Activated CD4-positive, alpha-beta memory T cell treated with anti-CD3 and anti-CD28 coated beads, Interleukin-2, amount 10 ng/mL, durations not matched to agents 7 days and 5 days (primary cell): Measurements from ENCODE around the gene EPB41L5. TPM values are rescaled to one million over a fixed set of nuclear protein-coding genes. Genes with fewer than 3 reads are reported as not detected.

Source experiments
- CTCF ChIA-PET: fragments of 350-600 bp; sonication (Branson Sonifier 250); formaldehyde crosslinking; loops from one replicate; lab custom pipeline; 2021; ENCODE audit warnings: antibody characterized with exemption, inconsistent platforms; lab: Charles Lee
- POLR2A ChIA-PET: fragments of 350-600 bp; sonication (Branson Sonifier 250); formaldehyde crosslinking; loops from one replicate; lab custom pipeline; 2021; ENCODE audit warnings: antibody characterized with exemption; lab: Charles Lee
- DNase-seq: peaks from one replicate; pipeline ENCODE4 v3.0.0-alpha.2; 2020
- H3K27ac Mint-ChIP-seq: one replicate; pipeline ENCODE4 v1.8.0; 2021; ENCODE audit warnings: mild to moderate bottlenecking, mixed read lengths
- H3K27me3 Mint-ChIP-seq: one replicate; pipeline ENCODE4 v1.8.0; 2021; ENCODE audit warnings: mixed read lengths
- H3K36me3 Mint-ChIP-seq: one replicate; pipeline ENCODE4 v1.8.0; 2021; ENCODE audit warnings: low read depth, mixed read lengths
- H3K4me1 Mint-ChIP-seq: one replicate; pipeline ENCODE4 v1.8.0; 2021; ENCODE audit warnings: mixed read lengths
- H3K4me3 Mint-ChIP-seq: one replicate; pipeline ENCODE4 v1.8.0; 2021; ENCODE audit warnings: mild to moderate bottlenecking, mixed read lengths
- H3K9me3 Mint-ChIP-seq: one replicate; pipeline ENCODE4 v1.8.0; 2021; ENCODE audit warnings: mixed read lengths
- total RNA-seq, 2 experiments: library from RNA; stranded (reverse); gene quantifications; one replicate each; pipeline ENCODE4 v1.2.3, GENCODE V29; 2021

Gene EPB41L5
- total RNA-seq, 2 experiments from 2014 or later: 2.1 to 2.8 TPM

- DNase-seq: no peak
- CTCF ChIA-PET: interaction anchor here (1.7 kb wide), 1 partner anchor 110 kb away, joined by 6 read pairs; no protein-coding TSS in a partner anchor
- Mint-ChIP-seq H3K4me1 (peaks cover 16% of the 10 kb centered on the region), H3K4me3 (no peak overlapping the region), H3K27me3 (no peaks in the 10 kb centered on the region), H3K36me3 (peaks cover 7% of the 10 kb centered on the region), H3K27ac (no peak overlapping the region), H3K9me3 (peaks cover 4% of the 10 kb centered on the region)
- POLR2A ChIA-PET: no interaction called here
Observed at GRCh38 chr2:120203251-120204021, 190.6 kb downstream of the EPB41L5 start.

DNA sequence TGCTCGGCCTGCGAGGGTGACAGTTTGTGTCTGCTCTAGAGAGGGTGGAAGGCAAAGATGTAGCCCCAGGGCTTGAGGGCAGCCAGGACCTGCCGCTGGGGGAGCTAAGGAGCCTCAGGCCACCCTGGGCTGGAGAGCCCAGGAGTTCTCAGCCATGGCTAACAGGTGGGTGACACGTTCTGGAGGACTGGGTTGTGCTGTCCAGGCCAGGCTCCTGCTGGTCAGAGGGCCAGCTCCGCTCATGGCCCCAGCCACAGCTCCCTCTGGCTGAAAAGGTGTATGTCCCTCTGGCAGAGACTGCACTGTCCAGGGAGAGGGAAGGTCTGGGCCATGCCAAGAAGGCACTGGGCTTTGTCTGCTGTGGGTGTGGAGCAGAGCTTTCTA lies 191.1 kb downstream of the EPB41L5 start:
- ChIA-PET POLR2A (no interaction called here), CTCF (interaction anchor here (0.6 to 1.7 kb wide), 2 partner anchors 108 to 109 kb away, joined by 3 to 6 read pairs; no protein-coding TSS in a partner anchor)
- DNase-seq: no peak
- Mint-ChIP-seq H3K4me1 (peaks cover 16% of the 10 kb centered on the region), H3K4me3 (no peak overlapping the region), H3K36me3 (peaks cover 5% of the 10 kb centered on the region), H3K27me3 (no peaks in the 10 kb centered on the region), H3K9me3 (peaks cover 3% of the 10 kb centered on the region), H3K27ac (no peak overlapping the region)

DNA sequence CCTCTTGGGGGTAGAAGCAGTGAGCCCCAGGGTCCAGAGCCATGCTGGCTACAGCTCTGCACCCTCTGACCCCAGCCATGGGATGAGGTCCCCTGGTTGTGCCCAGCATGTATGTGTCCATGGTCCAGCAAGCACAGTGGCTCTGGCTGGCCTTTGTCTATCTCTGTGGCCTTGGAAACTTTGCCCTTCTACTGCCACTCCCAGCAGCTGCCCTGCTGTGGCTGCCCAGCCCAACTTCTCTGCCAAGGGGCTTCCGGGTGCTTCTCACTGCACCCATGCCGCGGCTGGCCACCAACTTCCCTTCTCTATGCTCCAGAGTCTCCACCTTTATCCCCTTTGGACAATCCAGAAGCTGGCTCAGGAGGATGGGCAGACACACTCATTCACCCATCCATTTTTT lies 191.5 kb downstream of the EPB41L5 start:
- no peak for DNase-seq
- POLR2A ChIA-PET: no interaction called here
- Mint-ChIP-seq H3K9me3 (peaks cover 3% of the 10 kb centered on the region), H3K4me1 (peaks cover 16% of the 10 kb centered on the region), H3K4me3 (no peak overlapping the region), H3K27ac (no peak overlapping the region), H3K36me3 (peaks cover 5% of the 10 kb centered on the region), H3K27me3 (no peaks in the 10 kb centered on the region)
- CTCF ChIA-PET: interaction anchor here (0.6 to 1.7 kb wide), 3 partner anchors 29 to 109 kb away, joined by 3 to 6 read pairs (median 3); no protein-coding TSS in a partner anchor

DNA sequence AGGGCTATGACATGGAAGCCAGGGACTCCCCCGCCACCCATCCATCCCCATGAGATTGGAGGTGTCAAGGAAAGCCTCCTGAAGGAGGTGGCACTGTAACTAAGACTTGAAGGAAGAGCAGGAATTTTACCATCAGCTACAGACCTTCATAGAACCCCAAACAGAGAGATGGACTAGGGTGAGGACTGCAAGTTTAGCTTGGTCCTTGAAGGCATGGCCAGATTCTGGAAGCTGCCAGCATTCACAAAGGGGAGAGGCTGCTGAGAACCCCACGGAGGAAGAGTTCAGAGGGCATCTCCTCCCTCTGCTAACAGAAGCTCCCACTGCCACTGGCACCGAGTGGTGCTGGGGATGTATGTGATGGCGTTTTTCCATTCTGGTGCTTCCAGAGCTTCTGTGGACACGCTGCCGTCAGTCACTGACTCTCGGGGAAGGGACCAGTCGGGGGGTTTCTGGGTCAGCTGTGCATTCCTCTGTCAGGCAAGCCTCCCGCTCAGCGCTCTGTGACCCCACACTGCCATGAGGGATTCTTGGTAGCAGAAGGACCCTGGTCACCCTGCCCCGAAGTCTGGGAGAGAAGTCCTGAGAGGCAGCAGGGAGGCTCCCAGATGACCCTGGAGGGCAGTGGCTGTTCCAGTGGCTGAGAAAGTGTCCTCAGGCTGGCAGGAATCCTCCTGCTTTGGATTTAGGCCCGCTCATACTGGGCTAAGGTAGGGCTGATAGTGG lies 192.2 kb downstream of the EPB41L5 start:
- CTCF ChIA-PET: interaction anchor here (0.9 to 1.7 kb wide), 3 partner anchors 30 to 108 kb away, joined by 3 to 6 read pairs (median 3); no protein-coding TSS in a partner anchor

DNA sequence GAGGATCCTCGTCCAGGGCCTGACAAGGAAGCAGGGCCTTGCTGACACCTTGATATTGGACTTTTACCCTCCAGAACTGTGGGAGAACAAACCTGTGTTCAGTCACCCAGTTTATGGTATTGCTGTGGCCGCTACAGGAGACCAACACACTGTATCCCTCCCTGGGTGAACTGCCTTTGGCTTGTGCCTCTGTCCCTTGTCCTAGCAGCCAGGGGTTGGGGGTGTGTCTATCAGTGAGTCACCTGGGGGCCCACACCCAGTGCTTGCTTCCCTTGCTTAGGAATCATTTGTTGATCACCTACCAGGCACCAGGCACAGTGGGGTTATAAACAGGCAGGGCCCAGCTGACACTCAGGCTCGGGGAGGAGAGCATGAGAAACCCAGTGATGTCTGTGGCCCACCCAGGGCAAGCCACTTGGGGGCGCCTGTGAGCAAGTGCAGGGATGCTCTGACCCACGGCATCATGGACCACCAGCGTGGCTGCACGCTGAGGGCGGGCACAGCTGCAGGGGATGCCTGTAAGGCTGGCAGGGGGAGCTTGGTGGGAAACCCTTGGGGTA lies 193.2 kb downstream of the EPB41L5 start:
- no peaks in the 10 kb centered on the region for H3K36me3 Mint-ChIP-seq
- DNase-seq: peak; percentile 53
- H3K9me3 Mint-ChIP-seq: no peaks in the 10 kb centered on the region
- ChIA-PET POLR2A (interaction anchor here (0.8 kb wide), 1 partner anchor 107 kb away, joined by 3 read pairs; no protein-coding TSS in a partner anchor), CTCF (interaction anchor here (0.6 to 1.4 kb wide), 4 partner anchors 29 to 107 kb away, joined by 3 to 8 read pairs (median 3); no protein-coding TSS in a partner anchor)
- H3K4me1 Mint-ChIP-seq: peaks cover 16% of the 10 kb centered on the region
- H3K27me3 Mint-ChIP-seq: no peaks in the 10 kb centered on the region
- H3K27ac Mint-ChIP-seq: no peak overlapping the region
- no peak overlapping the region for H3K4me3 Mint-ChIP-seq

More for the DNA sequence above, 192.2 kb downstream of the EPB41L5 start:
- DNase-seq: no peak
- POLR2A ChIA-PET: no interaction called here
- no peaks in the 10 kb centered on the region for H3K27me3 Mint-ChIP-seq
- H3K36me3 Mint-ChIP-seq: peaks cover 4% of the 10 kb centered on the region
- no peak overlapping the region for H3K27ac Mint-ChIP-seq
- peaks cover 2% of the 10 kb centered on the region for H3K9me3 Mint-ChIP-seq
- no peak overlapping the region for H3K4me3 Mint-ChIP-seq
- H3K4me1 Mint-ChIP-seq: peaks cover 16% of the 10 kb centered on the region

DNA sequence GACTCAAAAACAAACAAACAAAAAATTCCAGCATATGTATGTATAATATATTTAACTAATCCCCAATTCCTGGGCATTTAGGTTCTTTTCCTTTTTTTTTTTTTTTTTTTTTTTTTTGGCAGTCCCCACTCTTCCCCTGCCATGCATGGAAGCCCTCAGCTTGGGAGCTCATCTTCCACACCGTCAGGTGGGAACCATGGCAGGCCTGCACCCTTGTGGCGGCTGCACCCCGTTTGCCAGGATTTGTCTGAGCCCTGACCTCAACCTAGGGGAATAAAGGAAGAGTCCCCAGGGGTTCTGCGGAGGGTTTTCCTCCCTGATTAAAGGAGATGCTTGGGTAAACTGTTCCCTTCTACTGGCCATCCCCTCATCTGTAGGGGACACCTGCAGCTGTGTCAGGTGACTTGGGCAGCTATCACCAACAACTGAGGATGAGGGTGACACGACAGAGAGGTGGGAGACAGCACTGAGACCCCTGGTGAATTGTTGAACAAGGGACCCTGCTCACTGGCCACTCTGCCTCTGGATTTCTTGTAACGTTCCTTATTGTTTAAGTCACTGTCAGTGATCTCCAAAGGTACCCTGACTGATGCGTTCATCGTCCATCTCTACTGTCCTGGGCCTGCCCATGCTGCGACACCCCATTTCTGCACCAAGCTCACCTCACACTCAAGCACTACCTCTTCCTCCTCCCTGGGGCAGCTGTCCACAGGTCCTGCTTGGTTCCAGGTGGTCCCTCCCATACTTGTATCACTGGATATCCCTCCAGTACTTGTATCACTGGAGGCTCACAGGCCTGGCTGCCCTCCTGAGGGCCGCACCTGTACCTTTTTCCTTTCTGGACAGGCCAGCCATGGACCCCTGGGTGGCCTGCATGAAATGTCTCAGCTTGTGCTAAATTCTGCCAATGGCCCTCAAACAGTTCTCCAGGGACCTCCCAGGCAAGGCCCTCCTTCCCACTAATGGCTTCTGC lies 195.8 kb downstream of the EPB41L5 start:
- DNase-seq: no peak
- ChIA-PET POLR2A (interaction anchor here (0.8 to 3.3 kb wide), 6 partner anchors 9 to 99 kb away, joined by 3 to 17 read pairs (median 4); partner anchors contain the start of gene TMEM185B), CTCF (interaction anchor here (0.6 to 2.3 kb wide), 8 partner anchors 10 to 460 kb away, joined by 3 to 10 read pairs (median 4); no protein-coding TSS in a partner anchor)
- H3K27me3 Mint-ChIP-seq: no peaks in the 10 kb centered on the region
- H3K4me1 Mint-ChIP-seq: peaks cover 17% of the 10 kb centered on the region
- H3K9me3 Mint-ChIP-seq: no peaks in the 10 kb centered on the region
- H3K36me3 Mint-ChIP-seq: no peaks in the 10 kb centered on the region
- no peak overlapping the region for H3K4me3 Mint-ChIP-seq
- no peak overlapping the region for H3K27ac Mint-ChIP-seq

DNA sequence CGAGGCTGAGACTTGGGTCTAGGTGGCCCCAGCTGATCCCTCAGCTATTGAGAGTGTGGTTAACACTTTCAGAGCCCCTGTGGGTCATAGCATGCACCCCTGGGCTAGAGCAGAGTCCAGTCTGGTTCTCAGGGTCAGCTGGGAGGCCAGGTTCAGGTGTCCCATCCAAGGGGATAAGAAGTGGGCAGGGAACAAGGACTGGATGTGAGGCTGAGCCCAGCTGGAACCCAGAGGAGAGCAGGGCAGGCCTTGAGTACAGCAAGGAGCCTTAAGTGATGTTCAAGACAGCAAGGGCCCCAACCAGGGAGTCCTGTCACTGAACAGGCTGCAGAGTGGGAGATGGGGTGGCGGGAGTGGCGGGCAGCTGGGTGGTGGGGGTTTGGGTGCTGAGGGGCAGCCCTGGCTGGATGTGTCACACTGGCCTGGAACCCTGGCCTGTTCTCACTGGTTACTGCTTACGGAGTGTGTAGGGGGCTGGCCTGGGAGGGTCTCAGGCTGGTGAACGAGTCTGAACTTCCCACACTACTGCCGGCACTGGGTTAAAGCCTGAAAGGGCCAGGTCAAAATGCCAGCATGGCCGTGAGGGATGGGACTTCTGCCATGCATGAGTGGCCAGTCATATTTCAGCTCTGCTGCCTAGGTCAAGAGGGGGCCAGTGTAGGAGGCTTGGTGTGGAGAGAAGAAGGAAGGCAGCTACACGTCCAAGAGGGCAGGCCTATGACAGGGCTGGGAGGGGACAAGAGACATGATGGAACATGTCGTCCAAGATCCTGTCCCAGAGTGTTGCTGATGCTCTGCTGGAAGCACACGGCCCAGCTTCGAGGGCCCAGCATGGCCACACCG lies 196.8 kb downstream of the EPB41L5 start:
- Mint-ChIP-seq H3K4me3 (no peak overlapping the region), H3K27ac (peak overlapping the region; percentile 85), H3K36me3 (no peaks in the 10 kb centered on the region), H3K4me1 (peaks cover 17% of the 10 kb centered on the region), H3K27me3 (no peaks in the 10 kb centered on the region), H3K9me3 (no peaks in the 10 kb centered on the region)
- ChIA-PET CTCF (interaction anchor here (0.8 to 2.3 kb wide), 8 partner anchors 9 to 103 kb away, joined by 3 to 10 read pairs (median 4); no protein-coding TSS in a partner anchor), POLR2A (interaction anchor here (1.0 to 3.3 kb wide), 5 partner anchors 13 to 33 kb away, joined by 4 to 17 read pairs (median 6); partner anchors contain the start of gene TMEM185B)
- DNase-seq: no peak

DNA sequence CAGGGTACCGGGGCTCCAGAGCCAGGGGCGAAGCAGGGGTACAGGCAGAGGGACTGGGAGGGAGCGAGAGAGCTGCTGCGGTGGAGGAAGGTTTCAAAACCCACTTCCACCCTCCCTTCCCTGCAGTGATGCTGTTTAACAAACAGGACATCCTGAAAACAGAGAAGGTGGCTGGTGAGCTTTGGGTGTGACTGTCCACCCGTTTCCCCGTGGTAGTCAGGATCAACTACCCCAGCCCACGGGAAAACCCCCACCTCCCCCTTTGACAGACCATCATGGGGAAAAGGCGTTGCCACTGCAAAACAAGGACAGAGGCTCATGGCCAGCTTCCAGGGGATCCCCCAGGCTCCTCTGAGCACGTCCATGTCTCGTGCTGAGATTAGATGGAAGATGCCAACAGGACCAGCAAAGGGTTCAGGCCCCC lies 197.4 kb downstream of the EPB41L5 start:
- H3K36me3 Mint-ChIP-seq: no peaks in the 10 kb centered on the region
- POLR2A ChIA-PET: interaction anchor here (1.3 to 3.3 kb wide), 4 partner anchors 13 to 34 kb away, joined by 4 to 17 read pairs (median 8); partner anchors contain the start of gene TMEM185B
- peak overlapping the region; percentile 85 for H3K27ac Mint-ChIP-seq
- H3K9me3 Mint-ChIP-seq: no peaks in the 10 kb centered on the region
- no peaks in the 10 kb centered on the region for H3K27me3 Mint-ChIP-seq
- no peak overlapping the region for H3K4me3 Mint-ChIP-seq
- H3K4me1 Mint-ChIP-seq: peaks cover 17% of the 10 kb centered on the region
- DNase-seq: peak; percentile 41
- CTCF ChIA-PET: interaction anchor here (0.8 to 2.3 kb wide), 5 partner anchors 8 to 103 kb away, joined by 3 to 10 read pairs (median 5); no protein-coding TSS in a partner anchor

GRCh38 chr2:120218181-120218580 lies 205.3 kb downstream of the EPB41L5 start:
- no peak overlapping the region for H3K4me3 Mint-ChIP-seq
- no peak for DNase-seq
- CTCF ChIA-PET: interaction anchor here (1.6 kb wide), 1 partner anchor 8 kb away, joined by 5 read pairs; no protein-coding TSS in a partner anchor
- POLR2A ChIA-PET: interaction anchor here (0.9 to 1.4 kb wide), 3 partner anchors 10 to 19 kb away, joined by 3 to 4 read pairs (median 3); no protein-coding TSS in a partner anchor
- peaks cover 16% of the 10 kb centered on the region for H3K9me3 Mint-ChIP-seq
- peaks cover 24% of the 10 kb centered on the region for H3K4me1 Mint-ChIP-seq
- H3K36me3 Mint-ChIP-seq: peaks cover 50% of the 10 kb centered on the region
- H3K27me3 Mint-ChIP-seq: no peaks in the 10 kb centered on the region
- H3K27ac Mint-ChIP-seq: no peak overlapping the region

GRCh38 chr2:120219291-120219690 lies 206.4 kb downstream of the EPB41L5 start:
- Mint-ChIP-seq H3K27me3 (no peaks in the 10 kb centered on the region), H3K36me3 (peaks cover 52% of the 10 kb centered on the region), H3K4me3 (no peak overlapping the region), H3K9me3 (peaks cover 16% of the 10 kb centered on the region), H3K27ac (no peak overlapping the region), H3K4me1 (peaks cover 32% of the 10 kb centered on the region)
- POLR2A ChIA-PET: interaction anchor here (1.0 to 1.3 kb wide), 3 partner anchors 13 to 72 kb away, joined by 3 to 7 read pairs (median 3); no protein-coding TSS in a partner anchor
- no peak for DNase-seq
- CTCF ChIA-PET: interaction anchor here (1.2 to 1.6 kb wide), 3 partner anchors 10 to 94 kb away, joined by 4 to 7 read pairs (median 5); no protein-coding TSS in a partner anchor
